Upper lobe of left lung (tissue), 6 donors: ENCODE results near the gene IDH3A. TPM values are rescaled to one million over a fixed set of nuclear protein-coding genes. Genes with fewer than 3 reads are reported as not detected.

Source experiments
- ATAC-seq, 2 donors: fragments of 200-7000 bp; cut with Tn5 transposase; one replicate each; pipeline ENCODE4 v1.9.1; 2022; ENCODE audit warnings: mild to moderate bottlenecking in 2 of 2, moderate library complexity in 2 of 2; ENCODE audit not compliant: low FRiP score in 2 of 2
- DNase-seq, 2 donors: peaks; one replicate each; pipeline ENCODE4 v3.0.0-alpha.2; 2019 to 2020
- H3K27ac ChIP-seq, 4 donors: fragments of 200-600 bp; sonication (generic); one replicate each; pipeline ENCODE4 v1.5.1; 2016 to 2019
- H3K27me3 ChIP-seq, 4 donors: fragments of 200-600 bp; sonication (generic); one replicate each; pipeline ENCODE4 v1.5.1; 2017 to 2019
- H3K36me3 ChIP-seq, 4 donors: fragments of 200-600 bp; sonication (generic); one replicate each; pipeline ENCODE4 v1.5.1; 2016 to 2019
- H3K4me1 ChIP-seq, 4 donors: fragments of 200-600 bp; sonication (generic); one replicate each; pipeline ENCODE4 v1.5.1; 2018 to 2019
- H3K4me3 ChIP-seq, 4 donors: fragments of 200-600 bp; sonication (generic); one replicate each; pipeline ENCODE4 v1.5.1; 2017 to 2019; ENCODE audit warnings: mild to moderate bottlenecking in 2 of 4, moderate library complexity in 1 of 4
- H3K9me3 ChIP-seq, 4 donors: fragments of 200-600 bp; sonication (generic); one replicate each; pipeline ENCODE4 v1.5.1; 2018 to 2019
- EP300 ChIP-seq, 4 donors: sonication (generic); formaldehyde crosslinking; IDR thresholded peaks; one replicate each; pipeline ENCODE4 v1.5.1; 2017; ENCODE audit warnings: antibody characterized with exemption in 4 of 4, control low read depth in 2 of 4
- POLR2A ChIP-seq, 4 donors: fragments of 450-650 bp; IDR thresholded peaks; one replicate each; pipeline ENCODE4 v1.5.1; 2016 to 2017; ENCODE audit warnings: antibody characterized with exemption in 4 of 4, mild to moderate bottlenecking in 2 of 4
- POLR2AphosphoS5 ChIP-seq, 2 donors: sonication (generic); formaldehyde crosslinking; IDR thresholded peaks; one replicate each; pipeline ENCODE4 v1.5.1; 2017; ENCODE audit warnings: antibody characterized with exemption in 2 of 2
- WGBS, 2 donors: methylation state at CpG; one replicate each; pipeline ENCODE4 v1.1.5; 2017 to 2018; 5-methylcytosine and 5-hydroxymethylcytosine counted together
- total RNA-seq, 6 donors: library from RNA; depleted of rRNA in 4 of 6; stranded (reverse); fragments of >200 nt in 4 of 6; gene quantifications; one replicate each; pipeline versions ENCODE4 v1.1.0 to v1.2.1, GENCODE V29; 2016 to 2021
- TF ChIP-seq, protein P1 (sequence below), 6 experiments: fragments of 450-650 bp in 4 of 6; fragments of 200-600 bp in 2 of 6; sonication (generic) in 2 of 6; IDR thresholded peaks; one replicate each; pipeline ENCODE4 v1.5.1; 2016 to 2019; ENCODE audit warnings: antibody characterized with exemption in 6 of 6
- donor health status: DM: no; HTN: no; CAD: no; lungs with moderate emphysema.
- donor health status: DM: no; HTN: yes; CAD: no; lungs with severe emphysema.

The IDH3A gene
- total RNA-seq, 6 donors from 2014 or later: 17.5 to 80.1 (median 48.2) TPM

DNA sequence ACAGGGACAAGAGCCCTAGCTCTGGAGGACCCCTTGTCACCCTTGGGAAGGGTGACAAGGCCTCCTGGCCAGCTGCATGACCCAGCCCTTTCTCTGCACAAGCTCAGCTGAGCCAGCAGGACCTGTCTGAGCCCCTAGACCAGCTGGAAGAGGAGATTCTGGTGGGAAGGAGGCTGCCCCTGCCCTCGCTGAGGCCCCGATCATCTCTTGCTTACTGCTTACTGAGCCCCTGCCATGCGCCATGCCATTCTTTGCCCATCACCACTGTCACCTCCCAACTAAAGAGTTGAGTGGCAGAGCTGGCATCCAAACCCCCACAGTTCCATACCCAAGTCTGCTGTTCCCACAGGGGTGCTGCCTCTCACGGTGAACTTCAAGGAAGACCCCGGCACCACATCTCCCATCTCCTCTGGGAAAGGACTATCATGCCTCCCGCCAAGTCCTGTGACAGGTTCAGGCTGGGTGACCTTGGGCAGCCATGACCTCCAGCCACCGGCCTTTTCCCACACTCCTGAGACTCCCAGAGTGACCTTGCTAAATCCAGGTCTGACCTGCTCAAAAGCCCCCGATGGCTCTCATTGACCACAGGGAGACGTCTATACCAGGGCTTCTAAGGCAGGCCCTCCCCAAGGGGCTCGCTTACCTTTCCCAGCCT lies 51.2 kb downstream of the IDH3A start:
- H3K27me3 ChIP-seq: no peaks in the 10 kb centered on the region
- DNase-seq (no peak), ATAC-seq (no peak)
- no peak overlapping the region for H3K4me3 ChIP-seq
- no peaks in the 10 kb centered on the region for H3K36me3 ChIP-seq
- H3K27ac ChIP-seq: no peak overlapping the region
- 89 to 99% methylated on average over 10 of the region's 10 CpGs for WGBS, 2 donors
- H3K4me1 ChIP-seq: no peaks in the 10 kb centered on the region
- no peaks in the 10 kb centered on the region for H3K9me3 ChIP-seq
- TF ChIP-seq, protein P1, sequence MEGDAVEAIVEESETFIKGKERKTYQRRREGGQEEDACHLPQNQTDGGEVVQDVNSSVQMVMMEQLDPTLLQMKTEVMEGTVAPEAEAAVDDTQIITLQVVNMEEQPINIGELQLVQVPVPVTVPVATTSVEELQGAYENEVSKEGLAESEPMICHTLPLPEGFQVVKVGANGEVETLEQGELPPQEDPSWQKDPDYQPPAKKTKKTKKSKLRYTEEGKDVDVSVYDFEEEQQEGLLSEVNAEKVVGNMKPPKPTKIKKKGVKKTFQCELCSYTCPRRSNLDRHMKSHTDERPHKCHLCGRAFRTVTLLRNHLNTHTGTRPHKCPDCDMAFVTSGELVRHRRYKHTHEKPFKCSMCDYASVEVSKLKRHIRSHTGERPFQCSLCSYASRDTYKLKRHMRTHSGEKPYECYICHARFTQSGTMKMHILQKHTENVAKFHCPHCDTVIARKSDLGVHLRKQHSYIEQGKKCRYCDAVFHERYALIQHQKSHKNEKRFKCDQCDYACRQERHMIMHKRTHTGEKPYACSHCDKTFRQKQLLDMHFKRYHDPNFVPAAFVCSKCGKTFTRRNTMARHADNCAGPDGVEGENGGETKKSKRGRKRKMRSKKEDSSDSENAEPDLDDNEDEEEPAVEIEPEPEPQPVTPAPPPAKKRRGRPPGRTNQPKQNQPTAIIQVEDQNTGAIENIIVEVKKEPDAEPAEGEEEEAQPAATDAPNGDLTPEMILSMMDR (IDR thresholded peaks at IDR 0.05): no peak
- no peak for TF ChIP-seq POLR2AphosphoS5 (IDR thresholded peaks at IDR 0.05)
- no peak for TF ChIP-seq POLR2A (IDR thresholded peaks at IDR 0.05)
- TF ChIP-seq EP300 (IDR thresholded peaks at IDR 0.05): no peak

- no peak for TF ChIP-seq POLR2A (IDR thresholded peaks at IDR 0.05)
- TF ChIP-seq, protein P1 (IDR thresholded peaks at IDR 0.05): no peak
- TF ChIP-seq EP300 (IDR thresholded peaks at IDR 0.05): no peak
- no peak for TF ChIP-seq POLR2AphosphoS5 (IDR thresholded peaks at IDR 0.05)
- Histone ChIP-seq H3K4me1 (no peaks in the 10 kb centered on the region), H3K9me3 (no peaks in the 10 kb centered on the region), H3K36me3 (no peaks in the 10 kb centered on the region), H3K4me3 (no peak overlapping the region), H3K27ac (no peak overlapping the region), H3K27me3 (no peaks in the 10 kb centered on the region)
- ATAC-seq: no peak
- WGBS, 2 donors: 79 to 83% methylated on average over 8 to 10 of the region's 10 CpGs
- DNase-seq: no peak
Observed at GRCh38 chr15:78201281-78202190, 52.4 kb downstream of the IDH3A start.

DNA sequence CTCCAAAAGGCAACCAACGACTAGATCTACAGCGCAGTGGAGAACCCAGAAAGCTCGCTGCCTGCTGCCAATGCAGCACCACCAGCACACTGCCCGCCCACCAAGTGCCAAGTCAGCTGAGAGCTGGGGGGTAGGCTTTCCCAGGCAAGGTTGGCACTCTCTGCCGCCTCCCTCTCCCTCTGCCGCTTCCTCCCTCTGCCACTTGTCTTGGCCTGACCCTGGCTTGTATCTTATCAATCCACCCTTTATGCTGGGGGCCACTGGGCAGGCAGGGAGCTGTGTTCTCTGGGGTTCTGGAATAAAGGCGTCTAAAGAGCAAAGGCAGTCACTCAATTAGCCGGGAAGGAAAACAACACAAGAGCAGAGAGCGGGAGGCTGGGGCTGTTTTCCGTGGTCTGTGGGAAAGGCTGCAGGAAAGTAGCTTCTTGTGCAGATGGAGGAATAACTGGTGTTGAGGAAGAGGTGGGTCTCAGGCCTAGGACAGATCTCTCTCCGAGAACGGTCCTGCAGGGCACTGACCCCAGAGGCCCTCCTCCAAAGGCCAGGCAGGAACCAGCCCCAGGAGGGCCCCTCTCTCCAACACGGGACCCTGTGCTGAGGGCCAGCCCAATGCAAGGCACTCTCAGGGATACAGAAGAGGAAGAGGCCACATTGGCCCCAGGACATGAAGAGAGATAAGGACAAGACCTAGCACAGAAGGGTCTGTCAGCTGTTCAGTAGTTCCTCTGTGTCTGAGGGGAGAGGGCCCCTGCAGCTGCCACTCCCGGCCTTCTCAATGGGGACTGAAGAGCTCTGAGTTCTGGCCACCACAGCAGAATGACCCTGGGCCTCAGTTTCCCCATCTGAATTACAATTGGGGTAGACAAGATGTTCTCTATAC lies 54.4 kb downstream of the IDH3A start:
- no peaks in the 10 kb centered on the region for H3K9me3 ChIP-seq
- TF ChIP-seq EP300 (IDR thresholded peaks at IDR 0.05) (no peak), POLR2AphosphoS5 (IDR thresholded peaks at IDR 0.05) (no peak), POLR2A (IDR thresholded peaks at IDR 0.05) (no peak)
- TF ChIP-seq, protein P1 (IDR thresholded peaks at IDR 0.05): no peak
- no peak overlapping the region for H3K4me3 ChIP-seq
- WGBS, 2 donors: 83% methylated on average over 10 to 14 of the region's 14 CpGs
- DNase-seq: peak; percentile 10 to 44
- H3K36me3 ChIP-seq: no peaks in the 10 kb centered on the region
- no peak for ATAC-seq
- no peak overlapping the region for H3K27ac ChIP-seq
- no peaks in the 10 kb centered on the region for H3K4me1 ChIP-seq
- H3K27me3 ChIP-seq: no peaks in the 10 kb centered on the region

GRCh38 chr15:78204351-78205309 lies 55.5 kb downstream of the IDH3A start:
- no peak for ATAC-seq
- peak in 1 of 2 donors; percentile 19 for DNase-seq
- no peak overlapping the region for H3K4me3 ChIP-seq
- H3K27me3 ChIP-seq: no peaks in the 10 kb centered on the region
- 77 to 82% methylated on average over 16 to 17 of the region's 17 CpGs for WGBS, 2 donors
- H3K27ac ChIP-seq: no peak overlapping the region
- TF ChIP-seq, protein P1 (IDR thresholded peaks at IDR 0.05): no peak
- no peak for TF ChIP-seq POLR2AphosphoS5 (IDR thresholded peaks at IDR 0.05)
- H3K9me3 ChIP-seq: no peaks in the 10 kb centered on the region
- H3K36me3 ChIP-seq: no peaks in the 10 kb centered on the region
- H3K4me1 ChIP-seq: peaks cover 0 to 3% (median 0%) of the 10 kb centered on the region in 4 donors
